Esophagus (tissue), 2 donors: ENCODE results near the gene NEGR1. TPM values are rescaled to one million over a fixed set of nuclear protein-coding genes. Genes with fewer than 3 reads are reported as not detected.

ENCODE experiments used
- H3K27ac ChIP-seq, 2 donors: one replicate each; pipeline ENCODE4 v1.5.1; 2013; ENCODE audit warnings: low read depth in 2 of 2, mild to moderate bottlenecking in 2 of 2, inconsistent platforms in 1 of 2, low read length in 1 of 2, moderate library complexity in 1 of 2
- H3K27me3 ChIP-seq, 2 donors: one replicate each; pipeline ENCODE4 v1.6.1; 2013; ENCODE audit warnings: low read length in 2 of 2, control low read depth in 1 of 2, mild to moderate bottlenecking in 1 of 2; ENCODE audit not compliant: insufficient read depth in 2 of 2, control insufficient read depth in 1 of 2
- H3K36me3 ChIP-seq, 2 donors: one replicate each; pipeline ENCODE4 v1.6.1; 2013; ENCODE audit warnings: low read length in 1 of 2; ENCODE audit not compliant: control insufficient read depth in 2 of 2, insufficient read depth in 2 of 2
- H3K4me1 ChIP-seq, 2 donors: one replicate each; pipeline ENCODE4 v1.6.1; 2013; ENCODE audit warnings: low read length in 1 of 2; ENCODE audit not compliant: control insufficient read depth in 2 of 2, insufficient read depth in 2 of 2
- H3K4me3 ChIP-seq, 2 donors: one replicate each; pipeline ENCODE4 v1.5.1; 2013; ENCODE audit warnings: low read length in 2 of 2, mild to moderate bottlenecking in 2 of 2, low read depth in 1 of 2, moderate library complexity in 1 of 2
- H3K9me3 ChIP-seq, 2 donors: one replicate each; pipeline ENCODE4 v1.6.1; 2013; ENCODE audit warnings: mild to moderate bottlenecking in 2 of 2, low read depth in 1 of 2, low read length in 1 of 2, moderate library complexity in 1 of 2; ENCODE audit not compliant: control insufficient read depth in 2 of 2, insufficient read depth in 1 of 2
- WGBS, 2 donors: extraction: QIAGEN DNeasy Blood & Tissue Kit; methylation state at CpG; one replicate each; pipeline ENCODE4 v1.1.7; 2013; 5-methylcytosine and 5-hydroxymethylcytosine counted together
- polyA plus RNA-seq, 2 donors: library from polyadenylated mRNA; stranded (reverse); fragments of 200-250 nt; gene quantifications; one replicate each; pipeline ENCODE4 v1.2.3, GENCODE V29; 2013
- donor health status: healthy with polysubstance abuse.
- donor health status: Bipolar disorder and iron deficiency.

NEGR1 gene
- polyA plus RNA-seq, 2 donors = 0.59 to 1.4 TPM

DNA sequence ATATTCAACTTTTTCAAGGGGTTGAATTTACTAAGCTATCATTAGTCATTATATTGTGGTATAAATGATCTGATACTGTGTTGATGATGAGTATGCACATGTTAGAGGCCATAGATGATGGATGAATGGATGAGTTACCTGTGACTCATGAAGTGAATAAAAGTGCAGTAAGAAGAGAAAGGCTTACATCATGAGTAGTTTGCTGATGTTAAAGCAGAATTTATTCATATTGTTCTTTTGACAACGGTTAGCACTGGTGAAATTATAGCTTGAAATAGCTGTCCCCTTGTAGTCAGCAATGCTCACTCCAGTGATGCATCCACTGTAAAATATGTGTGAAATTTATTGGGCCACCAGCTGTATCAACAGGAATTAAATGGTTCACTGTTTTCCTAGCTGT, 660.6 kb downstream of the NEGR1 start:
- H3K27me3 ChIP-seq = no peaks in the 10 kb centered on the region
- H3K4me3 ChIP-seq = no peak overlapping the region
- H3K36me3 ChIP-seq = no peaks in the 10 kb centered on the region
- H3K4me1 ChIP-seq = no peaks in the 10 kb centered on the region
- no peak overlapping the region for H3K27ac ChIP-seq
- no peaks in the 10 kb centered on the region for H3K9me3 ChIP-seq
- WGBS, 2 donors = 44 to 70% methylated on average over 1 of the region's 1 CpG

GRCh38 chr1:71618766-71619530, 663.4 kb downstream of the NEGR1 start:
- H3K27me3 ChIP-seq = no peaks in the 10 kb centered on the region
- no peak overlapping the region for H3K4me3 ChIP-seq
- WGBS, 2 donors = 81 to 84% methylated on average over 3 of the region's 3 CpGs
- no peaks in the 10 kb centered on the region for H3K9me3 ChIP-seq
- H3K27ac ChIP-seq = no peak overlapping the region
- no peaks in the 10 kb centered on the region for H3K36me3 ChIP-seq
- no peaks in the 10 kb centered on the region for H3K4me1 ChIP-seq

DNA sequence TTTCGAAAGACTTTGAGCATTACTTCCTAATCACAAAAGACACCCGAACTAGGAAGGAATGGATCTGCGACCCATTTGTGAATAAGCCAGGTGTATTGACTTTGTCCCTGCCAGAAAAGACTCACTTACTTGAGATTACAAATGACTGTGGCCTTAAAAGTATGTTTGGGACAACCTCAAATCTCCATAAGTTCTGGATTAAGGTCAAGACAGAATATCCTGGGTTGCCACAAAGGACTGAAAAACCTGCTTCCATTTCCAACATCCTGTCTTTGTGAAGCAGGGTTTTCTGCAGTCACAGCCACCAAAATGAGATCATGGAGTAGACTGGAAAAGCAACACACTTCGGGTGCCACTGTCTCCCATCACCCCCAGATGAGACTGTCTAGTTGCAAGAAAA, 664.1 kb downstream of the NEGR1 start:
- Histone ChIP-seq H3K36me3 (no peaks in the 10 kb centered on the region), H3K4me3 (no peak overlapping the region), H3K4me1 (no peaks in the 10 kb centered on the region), H3K9me3 (no peaks in the 10 kb centered on the region), H3K27ac (no peak overlapping the region), H3K27me3 (no peaks in the 10 kb centered on the region)
- WGBS, 2 donors = 57 to 65% methylated on average over 4 of the region's 4 CpGs

- WGBS, 2 donors = 46 to 57% methylated on average over 1 of the region's 1 CpG
- no peaks in the 10 kb centered on the region for H3K9me3 ChIP-seq
- no peaks in the 10 kb centered on the region for H3K36me3 ChIP-seq
- no peak overlapping the region for H3K4me3 ChIP-seq
- H3K27ac ChIP-seq = no peak overlapping the region
- no peaks in the 10 kb centered on the region for H3K4me1 ChIP-seq
- no peaks in the 10 kb centered on the region for H3K27me3 ChIP-seq
These were observed 671.9 kb downstream of the NEGR1 start for GRCh38 chr1:71610476-71610875.

GRCh38 chr1:71603044-71603776, 679.1 kb downstream of the NEGR1 start:
- H3K27me3 ChIP-seq = no peaks in the 10 kb centered on the region
- no peaks in the 10 kb centered on the region for H3K4me1 ChIP-seq
- WGBS, 2 donors = 78 to 86% methylated on average over 3 of the region's 3 CpGs
- H3K4me3 ChIP-seq = no peak overlapping the region
- no peak overlapping the region for H3K27ac ChIP-seq
- H3K9me3 ChIP-seq = no peaks in the 10 kb centered on the region
- H3K36me3 ChIP-seq = no peaks in the 10 kb centered on the region

GRCh38 chr1:71600023-71600422, 682.3 kb downstream of the NEGR1 start:
- Histone ChIP-seq H3K4me1 (no peaks in the 10 kb centered on the region), H3K36me3 (no peaks in the 10 kb centered on the region), H3K27me3 (no peaks in the 10 kb centered on the region), H3K9me3 (no peaks in the 10 kb centered on the region), H3K27ac (no peak overlapping the region), H3K4me3 (no peak overlapping the region)
- 87 to 91% methylated on average over 2 of the region's 2 CpGs for WGBS, 2 donors

DNA sequence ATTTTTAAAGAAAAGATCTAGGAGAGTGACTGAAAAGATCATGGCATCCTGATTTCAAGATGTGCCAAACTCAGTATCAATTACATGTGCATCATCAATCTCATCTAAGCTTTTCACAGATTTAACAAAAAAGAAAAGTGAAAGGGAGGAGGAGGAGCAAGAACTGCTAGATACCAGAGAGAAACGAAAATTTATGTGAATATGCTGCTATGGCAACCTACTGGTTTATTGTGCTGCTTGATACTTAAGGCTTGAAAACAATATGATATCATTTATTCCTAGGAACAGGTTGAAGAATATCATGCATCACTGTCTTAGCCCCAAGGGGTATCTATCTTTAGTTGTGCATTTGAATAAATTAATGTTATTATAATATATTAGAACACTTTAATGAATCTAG, 683.0 kb downstream of the NEGR1 start:
- no peaks in the 10 kb centered on the region for H3K9me3 ChIP-seq
- H3K4me3 ChIP-seq = no peak overlapping the region
- WGBS, 2 donors = 14 to 21% methylated on average over 1 of the region's 1 CpG
- H3K36me3 ChIP-seq = no peaks in the 10 kb centered on the region
- no peak overlapping the region for H3K27ac ChIP-seq
- H3K27me3 ChIP-seq = no peaks in the 10 kb centered on the region
- no peaks in the 10 kb centered on the region for H3K4me1 ChIP-seq

DNA sequence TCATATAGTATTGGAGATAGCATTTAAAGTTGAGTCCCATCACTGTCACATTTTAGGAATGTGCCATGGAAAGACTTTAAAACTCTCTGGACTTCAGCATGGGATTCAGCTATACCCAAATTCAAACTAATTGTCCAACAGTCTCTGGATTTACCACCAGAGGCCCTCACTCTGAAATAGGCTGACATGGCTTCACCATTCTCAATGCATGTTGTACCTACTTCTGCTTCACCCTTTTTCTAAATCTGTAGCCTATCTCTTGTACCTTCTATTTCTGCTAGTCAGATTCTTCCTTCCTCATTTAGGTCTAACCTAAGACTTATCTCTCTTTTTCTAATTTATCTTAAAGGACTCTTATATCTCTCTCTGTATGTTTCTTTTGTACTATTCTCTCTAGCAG, 688.8 kb downstream of the NEGR1 start:
- Histone ChIP-seq H3K27me3 (no peaks in the 10 kb centered on the region), H3K9me3 (no peaks in the 10 kb centered on the region), H3K27ac (no peak overlapping the region), H3K4me3 (no peak overlapping the region), H3K4me1 (no peaks in the 10 kb centered on the region), H3K36me3 (no peaks in the 10 kb centered on the region)

DNA sequence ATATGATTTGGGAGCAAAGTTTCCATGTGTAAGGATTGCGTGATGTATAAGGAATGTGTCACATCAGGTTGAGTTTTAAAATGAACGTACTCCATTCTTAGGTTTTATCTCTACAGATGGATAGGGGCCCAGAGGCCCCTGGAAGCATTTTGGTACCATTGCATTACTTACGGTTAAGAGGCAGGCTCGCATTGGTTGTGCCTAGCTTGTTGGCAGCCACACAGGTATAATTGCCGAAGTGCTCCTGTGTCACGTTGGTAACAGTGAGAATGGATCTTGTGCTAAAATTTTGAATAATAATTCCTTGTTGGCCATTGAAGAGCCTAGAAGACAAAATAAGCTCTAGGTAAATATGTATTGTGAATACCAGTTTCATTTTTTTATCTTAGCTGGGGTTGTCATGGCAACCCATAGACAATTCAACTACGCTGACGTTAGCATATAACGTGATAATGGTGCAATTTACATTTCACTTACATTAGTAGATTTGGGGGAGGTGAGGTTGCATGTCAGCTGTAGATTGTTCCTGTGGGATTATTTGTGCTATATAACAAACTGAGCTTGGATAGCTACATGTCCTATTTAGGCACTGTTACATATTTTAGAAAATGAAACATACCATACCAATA, 689.6 kb downstream of the NEGR1 start:
- Histone ChIP-seq H3K4me1 (no peaks in the 10 kb centered on the region), H3K4me3 (no peak overlapping the region), H3K27ac (no peak overlapping the region), H3K36me3 (no peaks in the 10 kb centered on the region), H3K9me3 (no peaks in the 10 kb centered on the region), H3K27me3 (no peaks in the 10 kb centered on the region)
- 42 to 56% methylated on average over 9 of the region's 9 CpGs for WGBS, 2 donors
